SK-MEL-5 (cell line): Measurements from ENCODE around the gene ANKDD1A. TPM values are rescaled to one million over a fixed set of nuclear protein-coding genes. Genes with fewer than 3 reads are reported as not detected.

ENCODE experiments used
- DNase-seq: peaks from one replicate; pipeline ENCODE4 v3.0.0-alpha.2; 2016; ENCODE audit warnings: low read depth, low spot score
- in situ Hi-C: cut with HindIII; loops from 2 replicates; pipeline ENCODE4 v1.10.0; 2016; ENCODE audit warnings: low sequenced_read_pairs, high pct_unique_total_duplicates, low pct_unique_long_range_greater_than_20kb
- polyA plus RNA-seq, 2 experiments: library from polyadenylated mRNA; depleted of rRNA; stranded (reverse); fragments of >200 nt; gene quantifications; 2 replicates each; pipeline ENCODE4 v1.2.3, GENCODE V29; 2015
- total RNA-seq: library from RNA; depleted of rRNA; stranded (reverse); fragments of >200 nt; shearing (Covaris generic); gene quantifications from 2 replicates; pipeline ENCODE4 v1.2.3, GENCODE V29; 2014; rRNA removed

ANKDD1A gene
- total RNA-seq: 1.5 and 1.7 TPM in 2 replicates
- polyA plus RNA-seq (2015; cell fraction: cytosol; rRNA removed): 0.88 and 2.4 TPM in 2 replicates
- polyA plus RNA-seq (2015; cell fraction: nucleus; rRNA removed): 3.9 and 4.3 TPM in 2 replicates

GRCh38 chr15:64911311-64912186 lies at the start of gene ANKDD1A:
Gene ANKDD1A, plus strand, starts transcription at chr15:64911902. Its CDS starts 29 bp downstream, at chr15:64911931.
- in situ Hi-C loops: no loop called here
- DNase-seq: peak; percentile 42

- in situ Hi-C loops: no loop called here
These were observed 49.7 kb upstream of the ANKDD1A start for GRCh38 chr15:64861960-64862359.

GRCh38 chr15:64862408-64862807 lies 49.3 kb upstream of the ANKDD1A start:
- DNase-seq: no peak
- in situ Hi-C loops: no loop called here

More at GRCh38 chr15:64861960-64862359, 49.7 kb upstream of the ANKDD1A start:
- no peak for DNase-seq

GRCh38 chr15:64864068-64864467 lies 47.6 kb upstream of the ANKDD1A start:
- no peak for DNase-seq
- in situ Hi-C loops: no loop called here

GRCh38 chr15:64865126-64865997 lies 46.3 kb upstream of the ANKDD1A start:
- no peak for DNase-seq
- in situ Hi-C loops: no loop called here

GRCh38 chr15:64865998-64866520 lies 45.6 kb upstream of the ANKDD1A start:
- DNase-seq: no peak
- in situ Hi-C loops: no loop called here

- DNase-seq: no peak
- in situ Hi-C loops: no loop called here
These were observed 42.2 kb upstream of the ANKDD1A start for GRCh38 chr15:64869501-64869900.

- no peak for DNase-seq
- in situ Hi-C loops: no loop called here
These were observed 41.3 kb upstream of the ANKDD1A start for GRCh38 chr15:64870353-64870752.

GRCh38 chr15:64875641-64876223 lies 36.0 kb upstream of the ANKDD1A start:
- in situ Hi-C loops: no loop called here
- no peak for DNase-seq

- DNase-seq: peak; percentile 59
- in situ Hi-C loops: no loop called here
These were observed 34.3 kb upstream of the ANKDD1A start for GRCh38 chr15:64877435-64877834.

GRCh38 chr15:64878705-64879104 lies 33.0 kb upstream of the ANKDD1A start:
- in situ Hi-C loops: no loop called here
- no peak for DNase-seq

GRCh38 chr15:64883100-64883581 lies 28.6 kb upstream of the ANKDD1A start:
- in situ Hi-C loops: no loop called here
- DNase-seq: peak; percentile 81

- DNase-seq: peak; percentile 95
- in situ Hi-C loops: no loop called here
These were observed 27.6 kb upstream of the ANKDD1A start for GRCh38 chr15:64883997-64884511.

- DNase-seq: no peak
- in situ Hi-C loops: no loop called here
These were observed 27.0 kb upstream of the ANKDD1A start for GRCh38 chr15:64884679-64885078.

- DNase-seq: no peak
- in situ Hi-C loops: no loop called here
These were observed 23.4 kb upstream of the ANKDD1A start for GRCh38 chr15:64888336-64888735.

- in situ Hi-C loops: no loop called here
- DNase-seq: no peak
These were observed 20.1 kb upstream of the ANKDD1A start for GRCh38 chr15:64891561-64891960.

GRCh38 chr15:64892847-64893403 lies 18.8 kb upstream of the ANKDD1A start:
- in situ Hi-C loops: no loop called here
- no peak for DNase-seq
